HEK293 (cell line): Measurements from ENCODE around the gene ZFP3.

Experiments
- MZF1 ChIP-seq: fragments of 450-650 bp; formaldehyde crosslinking; IDR thresholded peaks from 2 replicates; pipeline ENCODE4 v1.5.1; 2017; ENCODE audit warnings: missing biosample characterization, missing genetic modification characterization, borderline replicate concordance
- RBAK ChIP-seq: fragments of 450-650 bp; formaldehyde crosslinking; IDR thresholded peaks from 2 replicates; pipeline ENCODE4 v1.5.1; 2016; ENCODE audit warnings: missing biosample characterization, missing genetic modification characterization
- ZBTB1 ChIP-seq: fragments of 450-650 bp; formaldehyde crosslinking; IDR thresholded peaks from 2 replicates; pipeline ENCODE4 v1.5.1; 2016; ENCODE audit warnings: missing biosample characterization, missing genetic modification characterization
- ZFP3 ChIP-seq: fragments of 450-650 bp; formaldehyde crosslinking; IDR thresholded peaks from 2 replicates; pipeline ENCODE4 v1.5.1; 2016; ENCODE audit warnings: low read depth, missing biosample characterization, missing genetic modification characterization
- ZNF274 ChIP-seq, 2 experiments: fragments of 200-500 bp in 1 of 2; fragments of 450-650 bp in 1 of 2; sonication (Bioruptor generic) in 1 of 2; formaldehyde crosslinking in 1 of 2; IDR thresholded peaks; 2 replicates each; pipeline versions ENCODE4 v1.5.1 to v1.6.1; 2014 to 2016; ENCODE audit warnings: borderline replicate concordance in 1 of 2, inconsistent platforms in 1 of 2, low read length in 1 of 2, missing biosample characterization in 1 of 2, missing genetic modification characterization in 1 of 2
- TF ChIP-seq, protein P1 (sequence below): fragments of 450-650 bp; formaldehyde crosslinking; IDR thresholded peaks from 2 replicates; pipeline ENCODE4 v1.5.1; 2016; ENCODE audit warnings: missing biosample characterization, missing genetic modification characterization
- TF ChIP-seq, protein P2 (sequence below): fragments of 450-650 bp; formaldehyde crosslinking; IDR thresholded peaks from 2 replicates; pipeline ENCODE4 v1.5.1; 2016; ENCODE audit warnings: missing biosample characterization, missing genetic modification characterization

DNA sequence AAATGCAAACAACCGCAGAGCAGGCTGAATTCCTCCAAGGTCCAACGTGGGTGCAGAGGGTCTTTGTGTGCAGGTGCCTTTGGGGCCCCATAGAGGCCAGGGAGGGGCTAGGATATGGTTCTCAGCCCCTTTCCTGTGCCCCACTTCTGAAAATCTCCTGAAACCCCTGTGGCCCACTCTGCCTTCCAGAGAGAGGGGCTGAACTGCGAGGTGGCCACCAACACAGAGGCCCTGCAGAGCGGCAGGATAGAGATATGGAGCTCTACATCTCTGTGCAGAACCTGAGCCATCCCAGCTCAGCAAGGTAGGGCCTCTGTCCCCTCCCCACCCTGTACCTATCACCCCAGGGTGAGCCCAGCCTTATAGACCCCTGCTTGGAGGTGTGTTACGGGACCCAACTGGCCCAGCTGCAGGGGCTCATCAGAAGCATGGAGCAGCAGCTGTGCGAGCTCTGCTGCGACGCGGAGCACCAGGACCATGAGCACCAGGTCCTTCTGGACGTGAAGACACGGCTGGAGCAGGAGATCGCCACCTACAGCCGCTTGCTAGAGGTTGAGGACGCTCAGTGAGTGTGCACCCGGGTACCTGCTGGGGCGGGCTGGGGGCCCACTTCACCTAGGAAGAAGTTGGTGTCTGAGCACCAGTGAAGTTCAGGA is 43.0 kb downstream of the ZFP3 start:
- TF ChIP-seq, protein P1, sequence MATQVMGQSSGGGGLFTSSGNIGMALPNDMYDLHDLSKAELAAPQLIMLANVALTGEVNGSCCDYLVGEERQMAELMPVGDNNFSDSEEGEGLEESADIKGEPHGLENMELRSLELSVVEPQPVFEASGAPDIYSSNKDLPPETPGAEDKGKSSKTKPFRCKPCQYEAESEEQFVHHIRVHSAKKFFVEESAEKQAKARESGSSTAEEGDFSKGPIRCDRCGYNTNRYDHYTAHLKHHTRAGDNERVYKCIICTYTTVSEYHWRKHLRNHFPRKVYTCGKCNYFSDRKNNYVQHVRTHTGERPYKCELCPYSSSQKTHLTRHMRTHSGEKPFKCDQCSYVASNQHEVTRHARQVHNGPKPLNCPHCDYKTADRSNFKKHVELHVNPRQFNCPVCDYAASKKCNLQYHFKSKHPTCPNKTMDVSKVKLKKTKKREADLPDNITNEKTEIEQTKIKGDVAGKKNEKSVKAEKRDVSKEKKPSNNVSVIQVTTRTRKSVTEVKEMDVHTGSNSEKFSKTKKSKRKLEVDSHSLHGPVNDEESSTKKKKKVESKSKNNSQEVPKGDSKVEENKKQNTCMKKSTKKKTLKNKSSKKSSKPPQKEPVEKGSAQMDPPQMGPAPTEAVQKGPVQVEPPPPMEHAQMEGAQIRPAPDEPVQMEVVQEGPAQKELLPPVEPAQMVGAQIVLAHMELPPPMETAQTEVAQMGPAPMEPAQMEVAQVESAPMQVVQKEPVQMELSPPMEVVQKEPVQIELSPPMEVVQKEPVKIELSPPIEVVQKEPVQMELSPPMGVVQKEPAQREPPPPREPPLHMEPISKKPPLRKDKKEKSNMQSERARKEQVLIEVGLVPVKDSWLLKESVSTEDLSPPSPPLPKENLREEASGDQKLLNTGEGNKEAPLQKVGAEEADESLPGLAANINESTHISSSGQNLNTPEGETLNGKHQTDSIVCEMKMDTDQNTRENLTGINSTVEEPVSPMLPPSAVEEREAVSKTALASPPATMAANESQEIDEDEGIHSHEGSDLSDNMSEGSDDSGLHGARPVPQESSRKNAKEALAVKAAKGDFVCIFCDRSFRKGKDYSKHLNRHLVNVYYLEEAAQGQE, result no peak
- TF ChIP-seq, protein P2, sequence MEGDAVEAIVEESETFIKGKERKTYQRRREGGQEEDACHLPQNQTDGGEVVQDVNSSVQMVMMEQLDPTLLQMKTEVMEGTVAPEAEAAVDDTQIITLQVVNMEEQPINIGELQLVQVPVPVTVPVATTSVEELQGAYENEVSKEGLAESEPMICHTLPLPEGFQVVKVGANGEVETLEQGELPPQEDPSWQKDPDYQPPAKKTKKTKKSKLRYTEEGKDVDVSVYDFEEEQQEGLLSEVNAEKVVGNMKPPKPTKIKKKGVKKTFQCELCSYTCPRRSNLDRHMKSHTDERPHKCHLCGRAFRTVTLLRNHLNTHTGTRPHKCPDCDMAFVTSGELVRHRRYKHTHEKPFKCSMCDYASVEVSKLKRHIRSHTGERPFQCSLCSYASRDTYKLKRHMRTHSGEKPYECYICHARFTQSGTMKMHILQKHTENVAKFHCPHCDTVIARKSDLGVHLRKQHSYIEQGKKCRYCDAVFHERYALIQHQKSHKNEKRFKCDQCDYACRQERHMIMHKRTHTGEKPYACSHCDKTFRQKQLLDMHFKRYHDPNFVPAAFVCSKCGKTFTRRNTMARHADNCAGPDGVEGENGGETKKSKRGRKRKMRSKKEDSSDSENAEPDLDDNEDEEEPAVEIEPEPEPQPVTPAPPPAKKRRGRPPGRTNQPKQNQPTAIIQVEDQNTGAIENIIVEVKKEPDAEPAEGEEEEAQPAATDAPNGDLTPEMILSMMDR (tag by site-specific recombination), result no peak
- no peak for TF ChIP-seq ZBTB1 (tag by site-specific recombination)
- TF ChIP-seq MZF1, result no peak
- TF ChIP-seq RBAK (tag by site-specific recombination), result no peak
- no peak for TF ChIP-seq ZNF274 (IDR thresholded peaks at IDR 0.05; ENCODE audit: low read length)
- no peak for TF ChIP-seq ZNF274 (tag by site-specific recombination; IDR thresholded peaks at IDR 0.05; ENCODE audit: borderline replicate concordance)
- no peak for TF ChIP-seq ZFP3 (tag by site-specific recombination)
